ENCODE measurements around the gene RTL10.
"Not testable (repeated sequence)": the region's sequence is repeated elsewhere in the genome, so short reads cannot be mapped to it uniquely, and the experiment has no call there.

The RTL10 gene

GRCh38 chr22:19842393-19843106, 12.1 kb downstream of the RTL10 start:
- no peak for DNase-seq

GRCh38 chr22:19841641-19842392, 12.9 kb downstream of the RTL10 start:
- no peak for DNase-seq

GRCh38 chr22:19840955-19841640, 13.6 kb downstream of the RTL10 start:
- DNase-seq = no peak

GRCh38 chr22:19840059-19840458, 14.6 kb downstream of the RTL10 start:
- no peak for DNase-seq

- DNase-seq = no peak
Observed at GRCh38 chr22:19837915-19838314, 16.8 kb downstream of the RTL10 start.

- DNase-seq = no peak
Observed at GRCh38 chr22:19836512-19836911, 18.2 kb downstream of the RTL10 start.

GRCh38 chr22:19834599-19834998, 20.1 kb downstream of the RTL10 start:
- DNase-seq = no peak

- DNase-seq = not testable (repeated sequence)
Observed at GRCh38 chr22:19833327-19833726, 21.3 kb downstream of the RTL10 start.

- DNase-seq = no peak
Observed at GRCh38 chr22:19832476-19833108, 22.1 kb downstream of the RTL10 start.

GRCh38 chr22:19831979-19832378, 22.7 kb downstream of the RTL10 start:
- DNase-seq = not testable (repeated sequence)

GRCh38 chr22:19831016-19831415, 23.7 kb downstream of the RTL10 start:
- no peak for DNase-seq

- DNase-seq = no peak
Observed at GRCh38 chr22:19828035-19828401, 26.7 kb downstream of the RTL10 start.

GRCh38 chr22:19827341-19828034, 27.2 kb downstream of the RTL10 start:
- no peak for DNase-seq

GRCh38 chr22:19826619-19826950, 28.1 kb downstream of the RTL10 start:
- DNase-seq = no peak

GRCh38 chr22:19825904-19826618, 28.6 kb downstream of the RTL10 start:
- no peak for DNase-seq

- DNase-seq = no peak
Observed at GRCh38 chr22:19824926-19825339, 29.7 kb downstream of the RTL10 start.

GRCh38 chr22:19824212-19824925, 30.3 kb downstream of the RTL10 start:
- no peak for DNase-seq

- DNase-seq = no peak
Observed at GRCh38 chr22:19823902-19824211, 30.8 kb downstream of the RTL10 start.

GRCh38 chr22:19823191-19823901, 31.3 kb downstream of the RTL10 start:
- no peak for DNase-seq

GRCh38 chr22:19822301-19823117, 32.2 kb downstream of the RTL10 start:
- no peak for DNase-seq

Measured in NCI-H187 (cell line).